Hindlimb muscle (tissue), 1 donor: ENCODE measurements around the gene SLC35E2B. TPM values are rescaled to one million over a fixed set of nuclear protein-coding genes. Genes with fewer than 3 reads are reported as not detected.
"Not testable (repeated sequence)": the region's sequence is repeated elsewhere in the genome, so short reads cannot be mapped to it uniquely, and the experiment has no call there.

Source experiments
- DNase-seq: peaks from one replicate; pipeline ENCODE4 v3.0.0-alpha.2; 2013
- polyA plus RNA-seq: library from polyadenylated mRNA; unstranded; fragments of 120-200 nt; gene quantifications from one replicate; pipeline ENCODE4 v1.2.1, GENCODE V29; 2013; ENCODE audit not compliant: insufficient read length

The SLC35E2B gene
- polyA plus RNA-seq, 1 donor = 37.7 TPM

- no peak for DNase-seq
Measured at GRCh38 chr1:1672181-1672965, 20.2 kb downstream of the SLC35E2B start.

GRCh38 chr1:1671365-1672119 is 21.1 kb downstream of the SLC35E2B start:
- DNase-seq = no peak

- no peak for DNase-seq
Measured at GRCh38 chr1:1670866-1671265, 21.7 kb downstream of the SLC35E2B start.

- no peak for DNase-seq
Measured at GRCh38 chr1:1669468-1670440, 22.8 kb downstream of the SLC35E2B start.

- no peak for DNase-seq
Measured at GRCh38 chr1:1666526-1666925, 26.1 kb downstream of the SLC35E2B start.

- no peak for DNase-seq
Measured at GRCh38 chr1:1665815-1666251, 26.8 kb downstream of the SLC35E2B start.

GRCh38 chr1:1664941-1665814 is 27.4 kb downstream of the SLC35E2B start:
- no peak for DNase-seq

GRCh38 chr1:1664318-1664717 is 28.3 kb downstream of the SLC35E2B start:
- not testable (repeated sequence) for DNase-seq

GRCh38 chr1:1662830-1663560 is 29.6 kb downstream of the SLC35E2B start:
- not testable (repeated sequence) for DNase-seq

- DNase-seq = not testable (repeated sequence)
Measured at GRCh38 chr1:1662392-1662791, 30.2 kb downstream of the SLC35E2B start.

GRCh38 chr1:1658583-1659549 is 33.7 kb downstream of the SLC35E2B start, which contains the start of gene CDK11B:
Gene CDK11B, minus strand, starts transcription at chr1:1659004. Its CDS starts 1,519 bp downstream, at chr1:1657485.
- DNase-seq = peak; percentile 97

GRCh38 chr1:1648265-1648664 is 44.3 kb downstream of the SLC35E2B start:
- DNase-seq = not testable (repeated sequence)

GRCh38 chr1:1647567-1648241 is 44.9 kb downstream of the SLC35E2B start:
- not testable (repeated sequence) for DNase-seq

- DNase-seq = not testable (repeated sequence)
Measured at GRCh38 chr1:1646326-1646725, 46.3 kb downstream of the SLC35E2B start.

GRCh38 chr1:1640711-1641461 is 51.7 kb downstream of the SLC35E2B start:
- DNase-seq = not testable (repeated sequence)

GRCh38 chr1:1640081-1640480 is 52.5 kb downstream of the SLC35E2B start:
- not testable (repeated sequence) for DNase-seq

GRCh38 chr1:1639368-1639767 is 53.2 kb downstream of the SLC35E2B start:
- DNase-seq = not testable (repeated sequence)

- not testable (repeated sequence) for DNase-seq
Measured at GRCh38 chr1:1638528-1638927, 54.1 kb downstream of the SLC35E2B start.
